Esophagus (tissue), 2 donors: ENCODE data around the gene FSCN2. TPM values are rescaled to one million over a fixed set of nuclear protein-coding genes. Genes with fewer than 3 reads are reported as not detected.

ENCODE experiments used
- H3K27ac ChIP-seq, 2 donors: one replicate each; pipeline ENCODE4 v1.5.1; 2013; ENCODE audit warnings: low read depth in 2 of 2, mild to moderate bottlenecking in 2 of 2, inconsistent platforms in 1 of 2, low read length in 1 of 2, moderate library complexity in 1 of 2
- H3K27me3 ChIP-seq, 2 donors: one replicate each; pipeline ENCODE4 v1.6.1; 2013; ENCODE audit warnings: low read length in 2 of 2, control low read depth in 1 of 2, mild to moderate bottlenecking in 1 of 2; ENCODE audit not compliant: insufficient read depth in 2 of 2, control insufficient read depth in 1 of 2
- H3K36me3 ChIP-seq, 2 donors: one replicate each; pipeline ENCODE4 v1.6.1; 2013; ENCODE audit warnings: low read length in 1 of 2; ENCODE audit not compliant: control insufficient read depth in 2 of 2, insufficient read depth in 2 of 2
- H3K4me1 ChIP-seq, 2 donors: one replicate each; pipeline ENCODE4 v1.6.1; 2013; ENCODE audit warnings: low read length in 1 of 2; ENCODE audit not compliant: control insufficient read depth in 2 of 2, insufficient read depth in 2 of 2
- H3K4me3 ChIP-seq, 2 donors: one replicate each; pipeline ENCODE4 v1.5.1; 2013; ENCODE audit warnings: low read length in 2 of 2, mild to moderate bottlenecking in 2 of 2, low read depth in 1 of 2, moderate library complexity in 1 of 2
- H3K9me3 ChIP-seq, 2 donors: one replicate each; pipeline ENCODE4 v1.6.1; 2013; ENCODE audit warnings: mild to moderate bottlenecking in 2 of 2, low read depth in 1 of 2, low read length in 1 of 2, moderate library complexity in 1 of 2; ENCODE audit not compliant: control insufficient read depth in 2 of 2, insufficient read depth in 1 of 2
- WGBS, 2 donors: extraction: QIAGEN DNeasy Blood & Tissue Kit; methylation state at CpG; one replicate each; pipeline ENCODE4 v1.1.7; 2013; 5-methylcytosine and 5-hydroxymethylcytosine counted together
- polyA plus RNA-seq, 2 donors: library from polyadenylated mRNA; stranded (reverse); fragments of 200-250 nt; gene quantifications; one replicate each; pipeline ENCODE4 v1.2.3, GENCODE V29; 2013
- donor health status: healthy with polysubstance abuse.
- donor health status: Bipolar disorder and iron deficiency.

FSCN2 gene
- polyA plus RNA-seq, 2 donors, result 0.54 to 2.0 TPM

- H3K36me3 ChIP-seq, result peaks cover 0 to 39% of the 10 kb centered on the region in 2 donors
Observed at GRCh38 chr17:81538651-81539570, 10.7 kb downstream of the FSCN2 start.

GRCh38 chr17:81539571-81539900 lies 11.4 kb downstream of the FSCN2 start:
- Histone ChIP-seq H3K9me3 (no peaks in the 10 kb centered on the region), H3K4me1 (peaks cover 0 to 3% of the 10 kb centered on the region in 2 donors), H3K36me3 (peaks cover 0 to 42% of the 10 kb centered on the region in 2 donors), H3K27me3 (peaks cover 0 to 13% of the 10 kb centered on the region in 2 donors), H3K27ac (no peak overlapping the region), H3K4me3 (no peak overlapping the region)
- 80 to 84% methylated on average over 10 of the region's 10 CpGs for WGBS, 2 donors

More at GRCh38 chr17:81538651-81539570, 10.7 kb downstream of the FSCN2 start:
- H3K9me3 ChIP-seq, result no peaks in the 10 kb centered on the region
- peaks cover 0 to 3% of the 10 kb centered on the region in 2 donors for H3K4me1 ChIP-seq
- H3K27ac ChIP-seq, result no peak overlapping the region
- H3K27me3 ChIP-seq, result peaks cover 0 to 13% of the 10 kb centered on the region in 2 donors
- H3K4me3 ChIP-seq, result no peak overlapping the region
- 87 to 90% methylated on average over 26 of the region's 26 CpGs for WGBS, 2 donors

GRCh38 chr17:81539961-81540675 lies 11.9 kb downstream of the FSCN2 start:
- Histone ChIP-seq H3K9me3 (no peaks in the 10 kb centered on the region), H3K4me1 (peaks cover 0 to 3% of the 10 kb centered on the region in 2 donors)
- WGBS, 2 donors, result 93 to 94% methylated on average over 26 to 28 of the region's 28 CpGs

GRCh38 chr17:81540676-81541027 lies 12.5 kb downstream of the FSCN2 start:
- Histone ChIP-seq H3K27me3 (peaks cover 0 to 13% of the 10 kb centered on the region in 2 donors), H3K27ac (no peak overlapping the region), H3K4me3 (no peak overlapping the region), H3K4me1 (peaks cover 2 to 3% of the 10 kb centered on the region in 2 donors), H3K36me3 (peaks cover 0 to 49% of the 10 kb centered on the region in 2 donors), H3K9me3 (no peaks in the 10 kb centered on the region)
- WGBS, 2 donors, result 93 to 96% methylated on average over 11 to 14 of the region's 14 CpGs

More at GRCh38 chr17:81539961-81540675, 11.9 kb downstream of the FSCN2 start:
- H3K36me3 ChIP-seq, result peaks cover 0 to 44% of the 10 kb centered on the region in 2 donors
- H3K27me3 ChIP-seq, result peaks cover 0 to 13% of the 10 kb centered on the region in 2 donors
- H3K27ac ChIP-seq, result no peak overlapping the region
- no peak overlapping the region for H3K4me3 ChIP-seq

- Histone ChIP-seq H3K36me3 (peaks cover 2 to 54% of the 10 kb centered on the region in 2 donors), H3K4me3 (no peak overlapping the region), H3K9me3 (no peaks in the 10 kb centered on the region), H3K4me1 (peaks cover 2 to 3% of the 10 kb centered on the region in 2 donors), H3K27me3 (peaks cover 0 to 9% of the 10 kb centered on the region in 2 donors), H3K27ac (no peak overlapping the region)
- 92 to 95% methylated on average over 14 to 17 of the region's 17 CpGs for WGBS, 2 donors
Observed at GRCh38 chr17:81541123-81541522, 12.9 kb downstream of the FSCN2 start.

GRCh38 chr17:81542431-81543338 lies 14.5 kb downstream of the FSCN2 start:
- peaks cover 3 to 69% of the 10 kb centered on the region in 2 donors for H3K36me3 ChIP-seq
- no peak overlapping the region for H3K27ac ChIP-seq
- WGBS, 2 donors, result 75 to 87% methylated on average over 15 of the region's 15 CpGs
- peaks cover 0 to 2% of the 10 kb centered on the region in 2 donors for H3K4me1 ChIP-seq
- no peaks in the 10 kb centered on the region for H3K9me3 ChIP-seq
- H3K4me3 ChIP-seq, result no peak overlapping the region
- no peaks in the 10 kb centered on the region for H3K27me3 ChIP-seq

GRCh38 chr17:81543339-81543675 lies 15.1 kb downstream of the FSCN2 start:
- no peaks in the 10 kb centered on the region for H3K27me3 ChIP-seq
- H3K4me1 ChIP-seq, result peaks cover 0 to 2% of the 10 kb centered on the region in 2 donors
- WGBS, 2 donors, result 68 to 73% methylated on average over 14 of the region's 14 CpGs
- H3K36me3 ChIP-seq, result peaks cover 3 to 70% of the 10 kb centered on the region in 2 donors
- H3K27ac ChIP-seq, result no peak overlapping the region
- H3K4me3 ChIP-seq, result no peak overlapping the region
- no peaks in the 10 kb centered on the region for H3K9me3 ChIP-seq

GRCh38 chr17:81543756-81544155 lies 15.6 kb downstream of the FSCN2 start:
- H3K27ac ChIP-seq, result no peak overlapping the region
- no peaks in the 10 kb centered on the region for H3K9me3 ChIP-seq
- peaks cover 3 to 68% of the 10 kb centered on the region in 2 donors for H3K36me3 ChIP-seq
- H3K4me1 ChIP-seq, result peaks cover 0 to 2% of the 10 kb centered on the region in 2 donors
- H3K4me3 ChIP-seq, result no peak overlapping the region
- 94 to 96% methylated on average over 14 to 15 of the region's 15 CpGs for WGBS, 2 donors
- no peaks in the 10 kb centered on the region for H3K27me3 ChIP-seq
